GM18499 (cell line): ENCODE measurements around the gene MCC.

ENCODE experiments used
- ATAC-seq: cut with Tn5 transposase; IDR thresholded peaks from one replicate; pipeline ENCODE4 v1.9.1; 2021; ENCODE audit warnings: moderate number of reproducible peaks; ENCODE audit not compliant: insufficient read depth, unreplicated experiment

Gene MCC

GRCh38 chr5:113166261-113166660 lies 322.0 kb downstream of the MCC start:
- ATAC-seq: no peak

- ATAC-seq: no peak
Measured at GRCh38 chr5:113164021-113164420, 324.2 kb downstream of the MCC start.

GRCh38 chr5:113163328-113163727 lies 324.9 kb downstream of the MCC start:
- no peak for ATAC-seq

- ATAC-seq: no peak
Measured at GRCh38 chr5:113162770-113163169, 325.5 kb downstream of the MCC start.

- ATAC-seq: no peak
Measured at GRCh38 chr5:113162208-113162607, 326.0 kb downstream of the MCC start.

- ATAC-seq: no peak
Measured at GRCh38 chr5:113161806-113162205, 326.4 kb downstream of the MCC start.

- ATAC-seq: no peak
Measured at GRCh38 chr5:113157886-113158285, 330.4 kb downstream of the MCC start.

GRCh38 chr5:113156271-113156877 lies 331.9 kb downstream of the MCC start:
- ATAC-seq: no peak

GRCh38 chr5:113153512-113154097 lies 334.6 kb downstream of the MCC start:
- ATAC-seq: no peak

GRCh38 chr5:113152380-113152740 lies 335.9 kb downstream of the MCC start:
- ATAC-seq: no peak

- no peak for ATAC-seq
Measured at GRCh38 chr5:113151641-113152379, 336.4 kb downstream of the MCC start.

GRCh38 chr5:113150821-113151220 lies 337.4 kb downstream of the MCC start:
- ATAC-seq: no peak

GRCh38 chr5:113150221-113150620 lies 338.0 kb downstream of the MCC start:
- ATAC-seq: no peak

GRCh38 chr5:113147537-113147936 lies 340.7 kb downstream of the MCC start:
- no peak for ATAC-seq

- ATAC-seq: no peak
Measured at GRCh38 chr5:113147101-113147508, 341.1 kb downstream of the MCC start.

GRCh38 chr5:113145757-113146387 lies 342.4 kb downstream of the MCC start:
- no peak for ATAC-seq

GRCh38 chr5:113142186-113142585 lies 346.1 kb downstream of the MCC start:
- no peak for ATAC-seq

- ATAC-seq: no peak
Measured at GRCh38 chr5:113140837-113141671, 347.2 kb downstream of the MCC start.

- ATAC-seq: no peak
Measured at GRCh38 chr5:113133211-113133975, 354.9 kb downstream of the MCC start.

- ATAC-seq: no peak
Measured at GRCh38 chr5:113132564-113132963, 355.7 kb downstream of the MCC start.
